Neural cell (in vitro differentiated cells): Measurements from ENCODE around the gene CHST11.

Experiments used
- REST ChIP-seq: IDR thresholded peaks from 2 replicates; pipeline ENCODE4 v1.6.1; 2012; ENCODE audit warnings: borderline replicate concordance
- SMC3 ChIP-seq: fragments of 450-650 bp; conservative IDR thresholded peaks from 2 replicates; pipeline ENCODE4 v1.6.1; 2014; ENCODE audit warnings: antibody characterized with exemption, mild to moderate bottlenecking, moderate library complexity; ENCODE audit not compliant: poor library complexity
- TF ChIP-seq, protein P1 (sequence below): fragments of 450-650 bp; IDR thresholded peaks from 2 replicates; pipeline ENCODE4 v1.5.1; 2014; ENCODE audit warnings: antibody characterized with exemption, mild to moderate bottlenecking, moderate library complexity; ENCODE audit not compliant: poor library complexity, severe bottlenecking

- TF ChIP-seq, protein P1, sequence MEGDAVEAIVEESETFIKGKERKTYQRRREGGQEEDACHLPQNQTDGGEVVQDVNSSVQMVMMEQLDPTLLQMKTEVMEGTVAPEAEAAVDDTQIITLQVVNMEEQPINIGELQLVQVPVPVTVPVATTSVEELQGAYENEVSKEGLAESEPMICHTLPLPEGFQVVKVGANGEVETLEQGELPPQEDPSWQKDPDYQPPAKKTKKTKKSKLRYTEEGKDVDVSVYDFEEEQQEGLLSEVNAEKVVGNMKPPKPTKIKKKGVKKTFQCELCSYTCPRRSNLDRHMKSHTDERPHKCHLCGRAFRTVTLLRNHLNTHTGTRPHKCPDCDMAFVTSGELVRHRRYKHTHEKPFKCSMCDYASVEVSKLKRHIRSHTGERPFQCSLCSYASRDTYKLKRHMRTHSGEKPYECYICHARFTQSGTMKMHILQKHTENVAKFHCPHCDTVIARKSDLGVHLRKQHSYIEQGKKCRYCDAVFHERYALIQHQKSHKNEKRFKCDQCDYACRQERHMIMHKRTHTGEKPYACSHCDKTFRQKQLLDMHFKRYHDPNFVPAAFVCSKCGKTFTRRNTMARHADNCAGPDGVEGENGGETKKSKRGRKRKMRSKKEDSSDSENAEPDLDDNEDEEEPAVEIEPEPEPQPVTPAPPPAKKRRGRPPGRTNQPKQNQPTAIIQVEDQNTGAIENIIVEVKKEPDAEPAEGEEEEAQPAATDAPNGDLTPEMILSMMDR, result no peak
- TF ChIP-seq SMC3 (no peak), REST (no peak)
Observed at GRCh38 chr12:104743202-104743580, 286.4 kb downstream of the CHST11 start.
